Stomach smooth muscle (tissue), 2 donors: Measurements from ENCODE around the gene CST6.

Experiments used
- H3K27ac ChIP-seq: one replicate; pipeline ENCODE4 v1.7.0; 2013; ENCODE audit warnings: mild to moderate bottlenecking, low read length, inconsistent platforms
- H3K27me3 ChIP-seq, 2 donors: one replicate each; pipeline ENCODE4 v1.7.0; 2013; ENCODE audit warnings: low read length in 2 of 2; ENCODE audit not compliant: insufficient read depth in 2 of 2, control insufficient read depth in 1 of 2
- H3K36me3 ChIP-seq, 2 donors: one replicate each; pipeline ENCODE4 v1.7.0; 2013; ENCODE audit warnings: low read length in 2 of 2; ENCODE audit not compliant: control insufficient read depth in 2 of 2, insufficient read depth in 2 of 2
- H3K4me1 ChIP-seq: one replicate; pipeline ENCODE4 v1.7.0; 2013; ENCODE audit warnings: low read length; ENCODE audit not compliant: control insufficient read depth, insufficient read depth
- H3K4me3 ChIP-seq, 2 donors: one replicate each; pipeline ENCODE4 v1.7.0; 2013; ENCODE audit warnings: low read length in 2 of 2
- H3K9ac ChIP-seq, 2 donors: one replicate each; pipeline ENCODE4 v1.7.0; 2013; ENCODE audit warnings: low read length in 2 of 2, mild to moderate bottlenecking in 1 of 2
- H3K9me3 ChIP-seq, 2 donors: one replicate each; pipeline ENCODE4 v1.7.0; 2013; ENCODE audit warnings: low read length in 2 of 2; ENCODE audit not compliant: control insufficient read depth in 2 of 2
- donor health status: healthy.
- donor health status: Pancreatic carcinoma.

CST6 gene

GRCh38 chr11:66037327-66037726, 25.5 kb downstream of the CST6 start:
- no peak overlapping the region for H3K27ac ChIP-seq
- no peaks in the 10 kb centered on the region for H3K36me3 ChIP-seq
- H3K4me3 ChIP-seq, result no peak overlapping the region
- no peak overlapping the region for H3K9ac ChIP-seq
- H3K9me3 ChIP-seq, result no peaks in the 10 kb centered on the region
- no peaks in the 10 kb centered on the region for H3K27me3 ChIP-seq
- H3K4me1 ChIP-seq, result no peaks in the 10 kb centered on the region

GRCh38 chr11:66039765-66040164, 28.0 kb downstream of the CST6 start:
- no peaks in the 10 kb centered on the region for H3K9me3 ChIP-seq
- no peak overlapping the region for H3K4me3 ChIP-seq
- H3K4me1 ChIP-seq, result no peaks in the 10 kb centered on the region
- no peaks in the 10 kb centered on the region for H3K27me3 ChIP-seq
- no peaks in the 10 kb centered on the region for H3K36me3 ChIP-seq
- H3K9ac ChIP-seq, result no peak overlapping the region
- H3K27ac ChIP-seq, result no peak overlapping the region

GRCh38 chr11:66042227-66042995, 30.6 kb downstream of the CST6 start:
- Histone ChIP-seq H3K9me3 (no peaks in the 10 kb centered on the region), H3K27ac (no peak overlapping the region), H3K4me1 (peaks cover 6% of the 10 kb centered on the region), H3K36me3 (no peaks in the 10 kb centered on the region), H3K4me3 (no peak overlapping the region), H3K9ac (no peak overlapping the region), H3K27me3 (peaks cover 3 to 8% of the 10 kb centered on the region in 2 donors)

- Histone ChIP-seq H3K36me3 (no peaks in the 10 kb centered on the region), H3K27me3 (peaks cover 3 to 17% of the 10 kb centered on the region in 2 donors), H3K9ac (no peak overlapping the region), H3K9me3 (no peaks in the 10 kb centered on the region), H3K27ac (no peak overlapping the region), H3K4me1 (peaks cover 6% of the 10 kb centered on the region), H3K4me3 (no peak overlapping the region)
Measured at GRCh38 chr11:66042996-66043906, 31.4 kb downstream of the CST6 start.

- H3K9me3 ChIP-seq, result no peaks in the 10 kb centered on the region
Measured at GRCh38 chr11:66044757-66045156, 32.9 kb downstream of the CST6 start.

GRCh38 chr11:66045177-66045639, 33.4 kb downstream of the CST6 start:
- no peak overlapping the region for H3K4me3 ChIP-seq
- peaks cover 6 to 23% of the 10 kb centered on the region in 2 donors for H3K27me3 ChIP-seq
- H3K36me3 ChIP-seq, result no peaks in the 10 kb centered on the region
- H3K27ac ChIP-seq, result no peak overlapping the region
- no peak overlapping the region for H3K9ac ChIP-seq
- no peaks in the 10 kb centered on the region for H3K9me3 ChIP-seq
- peaks cover 8% of the 10 kb centered on the region for H3K4me1 ChIP-seq

More at GRCh38 chr11:66044757-66045156, 32.9 kb downstream of the CST6 start:
- Histone ChIP-seq H3K9ac (no peak overlapping the region), H3K4me1 (peaks cover 8% of the 10 kb centered on the region), H3K27me3 (peaks cover 6 to 23% of the 10 kb centered on the region in 2 donors), H3K4me3 (no peak overlapping the region), H3K36me3 (no peaks in the 10 kb centered on the region), H3K27ac (no peak overlapping the region)

- Histone ChIP-seq H3K4me3 (no peak overlapping the region), H3K27me3 (peaks cover 6 to 23% of the 10 kb centered on the region in 2 donors), H3K9ac (no peak overlapping the region), H3K9me3 (no peaks in the 10 kb centered on the region), H3K36me3 (no peaks in the 10 kb centered on the region), H3K4me1 (peaks cover 17% of the 10 kb centered on the region), H3K27ac (no peak overlapping the region)
Measured at GRCh38 chr11:66046901-66047300, 35.1 kb downstream of the CST6 start.

GRCh38 chr11:66047541-66048365, 35.9 kb downstream of the CST6 start:
- no peak overlapping the region for H3K4me3 ChIP-seq
- H3K9me3 ChIP-seq, result no peaks in the 10 kb centered on the region
- no peaks in the 10 kb centered on the region for H3K36me3 ChIP-seq
- H3K9ac ChIP-seq, result no peak overlapping the region
- peaks cover 21% of the 10 kb centered on the region for H3K4me1 ChIP-seq
- H3K27ac ChIP-seq, result no peak overlapping the region
- H3K27me3 ChIP-seq, result peaks cover 6 to 23% of the 10 kb centered on the region in 2 donors

- Histone ChIP-seq H3K27ac (no peak within 1 kb of the TSS), H3K36me3 (no peaks in the 10 kb centered on the region), H3K9ac (no peak within 1 kb of the TSS), H3K4me1 (peaks cover 30% of the 10 kb centered on the region), H3K27me3 (peaks cover 6 to 23% of the 10 kb centered on the region in 2 donors), H3K9me3 (no peaks in the 10 kb centered on the region), H3K4me3 (no peak within 1 kb of the TSS)
Measured at GRCh38 chr11:66048547-66049323, 36.9 kb downstream of the CST6 start, which contains the start of gene GAL3ST3. GAL3ST3 (minus strand) TSS chr11:66049161; CDS start chr11:66045415, 3,746 bp downstream.
